Esophagus squamous epithelium (tissue), 5 donors: ENCODE data around the gene PRKCQ. TPM values are rescaled to one million over a fixed set of nuclear protein-coding genes. Genes with fewer than 3 reads are reported as not detected.

Experiments
- DNase-seq: peaks from one replicate; lab custom pipeline; 2025; lab: John Stamatoyannopoulos, UW
- H3K27ac ChIP-seq, 4 donors: fragments of 200-600 bp; sonication (generic); one replicate each; pipeline ENCODE4 v1.5.1; 2016 to 2019; ENCODE audit warnings: mild to moderate bottlenecking in 1 of 4
- H3K27me3 ChIP-seq, 4 donors: fragments of 200-600 bp; sonication (generic); 1 replicate in 3 of 4; 2 replicates in 1 of 4; pipeline versions ENCODE4 v1.5.1 to v1.6.0; 2017 to 2021; ENCODE audit warnings: antibody characterized with exemption in 1 of 4
- H3K36me3 ChIP-seq, 3 donors: fragments of 200-600 bp; sonication (generic); one replicate each; pipeline ENCODE4 v1.5.1; 2016 to 2019
- H3K4me1 ChIP-seq, 3 donors: fragments of 200-600 bp; sonication (generic); one replicate each; pipeline ENCODE4 v1.5.1; 2017 to 2019
- H3K4me3 ChIP-seq, 4 donors: fragments of 200-600 bp; sonication (generic); 1 replicate in 3 of 4; 2 replicates in 1 of 4; pipeline ENCODE4 v1.5.1; 2016 to 2019; ENCODE audit warnings: mild to moderate bottlenecking in 2 of 4, moderate library complexity in 1 of 4
- H3K9me3 ChIP-seq, 3 donors: fragments of 200-600 bp; sonication (generic); one replicate each; pipeline ENCODE4 v1.5.1; 2016 to 2019
- CTCF ChIP-seq, 6 experiments: fragments of 450-650 bp in 4 of 6; fragments of 200-600 bp in 2 of 6; sonication (generic) in 2 of 6; IDR thresholded peaks; one replicate each; pipeline ENCODE4 v1.5.1; 2016 to 2019; ENCODE audit warnings: antibody characterized with exemption in 6 of 6, mild to moderate bottlenecking in 4 of 6, moderate library complexity in 4 of 6
- POLR2A ChIP-seq, 4 donors: fragments of 450-650 bp; IDR thresholded peaks; one replicate each; pipeline ENCODE4 v1.6.1; 2017; ENCODE audit warnings: antibody characterized with exemption in 4 of 4, mild to moderate bottlenecking in 4 of 4, moderate library complexity in 3 of 4
- WGBS, 2 donors: methylation state at CpG; one replicate each; pipeline ENCODE4 v1.1.5; 2018; 5-methylcytosine and 5-hydroxymethylcytosine counted together
- intact Hi-C: fragments of 100-400 bp; cut with DNase I; formaldehyde crosslinking; loops from one replicate; pipeline ENCODE4 v1.15.0; 2022
- total RNA-seq, 4 donors: library from RNA; depleted of rRNA; stranded (reverse); fragments of >200 nt; gene quantifications; one replicate each; pipeline ENCODE4 v1.1.0, GENCODE V29; 2016
- donor health status: DM: yes; HTN: yes; CAD: no.

Gene PRKCQ
- total RNA-seq, 4 donors from 2014 or later: 0.76 to 2.7 (median 1.4) TPM

GRCh38 chr10:6395606-6396005, 184.5 kb downstream of the PRKCQ start:
- peaks cover 0 to 8% (median 5%) of the 10 kb centered on the region in 3 donors for H3K9me3 ChIP-seq
- TF ChIP-seq POLR2A (IDR thresholded peaks at IDR 0.05) (no peak), CTCF (IDR thresholded peaks at IDR 0.05) (no peak)
- DNase-seq: no peak
- peaks cover 0 to 21% (median 3%) of the 10 kb centered on the region in 3 donors for H3K4me1 ChIP-seq
- H3K27me3 ChIP-seq: no peaks in the 10 kb centered on the region
- no peak overlapping the region for H3K27ac ChIP-seq
- no peaks in the 10 kb centered on the region for H3K36me3 ChIP-seq
- intact Hi-C loops: no loop called here
- 74 to 90% methylated on average over 7 to 8 of the region's 8 CpGs for WGBS, 2 donors
- no peak overlapping the region for H3K4me3 ChIP-seq

GRCh38 chr10:6394084-6394483, 186.0 kb downstream of the PRKCQ start:
- H3K27me3 ChIP-seq: no peaks in the 10 kb centered on the region
- no peak for TF ChIP-seq POLR2A (IDR thresholded peaks at IDR 0.05)
- no peak for TF ChIP-seq CTCF (IDR thresholded peaks at IDR 0.05)
- H3K4me1 ChIP-seq: peaks cover 0 to 6% (median 0%) of the 10 kb centered on the region in 3 donors
- H3K27ac ChIP-seq: no peak overlapping the region
- no peak for DNase-seq
- no peaks in the 10 kb centered on the region for H3K36me3 ChIP-seq
- 76 to 79% methylated on average over 4 to 5 of the region's 5 CpGs for WGBS, 2 donors
- no peak overlapping the region for H3K4me3 ChIP-seq
- H3K9me3 ChIP-seq: peaks cover 0 to 23% (median 14%) of the 10 kb centered on the region in 3 donors
- intact Hi-C loops: no loop called here

GRCh38 chr10:6393168-6393567, 186.9 kb downstream of the PRKCQ start:
- no peaks in the 10 kb centered on the region for H3K27me3 ChIP-seq
- no peaks in the 10 kb centered on the region for H3K36me3 ChIP-seq
- 79 to 81% methylated on average over 2 of the region's 2 CpGs for WGBS, 2 donors
- no peaks in the 10 kb centered on the region for H3K4me1 ChIP-seq
- intact Hi-C loops: no loop called here
- no peak overlapping the region for H3K4me3 ChIP-seq
- DNase-seq: no peak
- H3K9me3 ChIP-seq: peaks cover 0 to 27% (median 14%) of the 10 kb centered on the region in 3 donors
- no peak for TF ChIP-seq POLR2A (IDR thresholded peaks at IDR 0.05)
- TF ChIP-seq CTCF (IDR thresholded peaks at IDR 0.05): no peak
- no peak overlapping the region for H3K27ac ChIP-seq

GRCh38 chr10:6390213-6390845, 189.7 kb downstream of the PRKCQ start:
- TF ChIP-seq CTCF (IDR thresholded peaks at IDR 0.05) (no peak), POLR2A (IDR thresholded peaks at IDR 0.05) (no peak)
- Histone ChIP-seq H3K27ac (no peak overlapping the region), H3K4me1 (no peaks in the 10 kb centered on the region), H3K27me3 (no peaks in the 10 kb centered on the region), H3K4me3 (no peak overlapping the region), H3K36me3 (no peaks in the 10 kb centered on the region), H3K9me3 (peaks cover 0 to 27% (median 14%) of the 10 kb centered on the region in 3 donors)
- intact Hi-C loops: no loop called here
- WGBS, 2 donors: 86 to 90% methylated on average over 2 of the region's 2 CpGs
- DNase-seq: no peak

- 73 to 78% methylated on average over 3 of the region's 4 CpGs for WGBS, 2 donors
Measured at GRCh38 chr10:6388261-6388893, 191.7 kb downstream of the PRKCQ start.

More at GRCh38 chr10:6388261-6388893, 191.7 kb downstream of the PRKCQ start:
- H3K4me1 ChIP-seq: peaks cover 0 to 3% (median 1%) of the 10 kb centered on the region in 3 donors
- H3K27me3 ChIP-seq: no peaks in the 10 kb centered on the region
- intact Hi-C loops: no loop called here
- H3K4me3 ChIP-seq: no peak overlapping the region
- peaks cover 0 to 27% (median 14%) of the 10 kb centered on the region in 3 donors for H3K9me3 ChIP-seq
- TF ChIP-seq POLR2A (IDR thresholded peaks at IDR 0.05) (no peak), CTCF (IDR thresholded peaks at IDR 0.05) (no peak)
- H3K27ac ChIP-seq: no peak overlapping the region
- no peak for DNase-seq
- no peaks in the 10 kb centered on the region for H3K36me3 ChIP-seq
